Measurements from ENCODE around the gene SCGB1A1. TPM values are rescaled to one million over a fixed set of nuclear protein-coding genes. Genes with fewer than 3 reads are reported as not detected.

SCGB1A1 gene
- polyA plus RNA-seq, 3 donors = not detected

- Histone ChIP-seq H3K4me1 (ENCODE audit: control insufficient read depth in 1 of 2, insufficient read depth in 2 of 2, low read length in 2 of 2) (peaks cover 11 to 33% of the 10 kb centered on the region in 2 donors), H3K4me3 (replicated peaks in 1 of 3; ENCODE audit: low read depth in 2 of 3, low read length in 3 of 3) (no peak overlapping the region), H3K79me2 (ENCODE audit: insufficient read depth, low read length) (no peaks in the 10 kb centered on the region), H3K4me2 (replicated peaks; ENCODE audit: extremely low read depth, low read length, poor library complexity, severe bottlenecking) (no peak overlapping the region), H4K20me1 (ENCODE audit: insufficient read depth, low read length) (no peaks in the 10 kb centered on the region), H3K9me3 (replicated peaks in 1 of 2; ENCODE audit: control insufficient read depth in 1 of 2, insufficient read depth in 1 of 2, low read length in 2 of 2) (no peaks in the 10 kb centered on the region), H3K27ac (ENCODE audit: low read depth in 1 of 2, low read length in 2 of 2) (no peak overlapping the region), H3K9ac (ENCODE audit: insufficient read depth, low read length, poor library complexity, severe bottlenecking) (no peak overlapping the region), H3K27me3 (ENCODE audit: control insufficient read depth in 2 of 2, insufficient read depth in 2 of 2, low read length in 2 of 2) (no peaks in the 10 kb centered on the region), H2AFZ (ENCODE audit: insufficient read depth, low read depth, low read length, poor library complexity, severe bottlenecking) (no peak overlapping the region), H3K36me3 (replicated peaks in 1 of 2; ENCODE audit: control insufficient read depth in 1 of 2, insufficient read depth in 2 of 2, low read length in 2 of 2) (peaks cover 21 to 30% of the 10 kb centered on the region in 2 donors)
- Mint-ChIP-seq H3K27me3 (ENCODE audit: low read depth in 3 of 3) (peaks cover 0 to 4% (median 0%) of the 10 kb centered on the region in 3 donors), H3K9me3 (no peaks in the 10 kb centered on the region), H3K4me3 (peak overlapping the region in 1 of 2 donors; percentile 52), H3K4me1 (peaks cover 37% of the 10 kb centered on the region), H3K36me3 (peaks cover 20 to 29% of the 10 kb centered on the region in 2 donors), H3K27ac (peak overlapping the region in 2 of 7 donors; percentile 0 to 48)
- intact Hi-C loops (cut with micrococcal nuclease) = loop anchor here (5.0 to 10.0 kb wide), 2 partner anchors 292 to 300 kb away; partner anchors contain the start of gene LRRN4CL (in 1 of the 2)
- peak; percentile 59 to 76 (median 69) for DNase-seq
- peak; percentile 77 for TF ChIP-seq CTCF (IDR thresholded peaks at IDR 0.05)
- 46% methylated on average over 11 of the region's 14 CpGs for WGBS (ENCODE audit: insufficient coverage)
These were observed 23.9 kb upstream of the SCGB1A1 start for GRCh38 chr11:62394825-62395538.

GRCh38 chr11:62395885-62396551, 22.8 kb upstream of the SCGB1A1 start:
- Histone ChIP-seq H3K27me3 (ENCODE audit: control insufficient read depth in 2 of 2, insufficient read depth in 2 of 2, low read length in 2 of 2) (no peaks in the 10 kb centered on the region), H3K4me1 (ENCODE audit: control insufficient read depth in 1 of 2, insufficient read depth in 2 of 2, low read length in 2 of 2) (peaks cover 11 to 25% of the 10 kb centered on the region in 2 donors), H3K9me3 (replicated peaks in 1 of 2; ENCODE audit: control insufficient read depth in 1 of 2, insufficient read depth in 1 of 2, low read length in 2 of 2) (no peaks in the 10 kb centered on the region), H3K79me2 (ENCODE audit: insufficient read depth, low read length) (no peaks in the 10 kb centered on the region), H3K27ac (ENCODE audit: low read depth in 1 of 2, low read length in 2 of 2) (no peak overlapping the region), H3K4me2 (replicated peaks; ENCODE audit: extremely low read depth, low read length, poor library complexity, severe bottlenecking) (no peak overlapping the region), H3K9ac (ENCODE audit: insufficient read depth, low read length, poor library complexity, severe bottlenecking) (no peak overlapping the region), H3K36me3 (replicated peaks in 1 of 2; ENCODE audit: control insufficient read depth in 1 of 2, insufficient read depth in 2 of 2, low read length in 2 of 2) (peaks cover 13 to 20% of the 10 kb centered on the region in 2 donors), H2AFZ (ENCODE audit: insufficient read depth, low read depth, low read length, poor library complexity, severe bottlenecking) (no peak overlapping the region), H3K4me3 (replicated peaks in 1 of 3; ENCODE audit: low read depth in 2 of 3, low read length in 3 of 3) (no peak overlapping the region), H4K20me1 (ENCODE audit: insufficient read depth, low read length) (no peaks in the 10 kb centered on the region)
- Mint-ChIP-seq H3K36me3 (peaks cover 15 to 21% of the 10 kb centered on the region in 2 donors), H3K9me3 (no peaks in the 10 kb centered on the region), H3K4me1 (peaks cover 30% of the 10 kb centered on the region), H3K27ac (peak overlapping the region in 1 of 7 donors; percentile 6), H3K4me3 (no peak overlapping the region), H3K27me3 (ENCODE audit: low read depth in 3 of 3) (peaks cover 0 to 4% (median 0%) of the 10 kb centered on the region in 3 donors)
- TF ChIP-seq CTCF (IDR thresholded peaks at IDR 0.05) = no peak
- DNase-seq = no peak
- 71% methylated on average over 4 of the region's 10 CpGs for WGBS (ENCODE audit: insufficient coverage)
- intact Hi-C loops (cut with micrococcal nuclease) = loop anchor here (5.0 to 10.0 kb wide), 2 partner anchors 291 to 299 kb away; partner anchors contain the start of gene LRRN4CL (in 1 of the 2)
